Measurements from ENCODE around the gene TMEM131L. TPM values are rescaled to one million over a fixed set of nuclear protein-coding genes. Genes with fewer than 3 reads are reported as not detected.
"Not testable (repeated sequence)": the region's sequence is repeated elsewhere in the genome, so short reads cannot be mapped to it uniquely, and the experiment has no call there.

Gene TMEM131L
- total RNA-seq, 1 experiment from 2014 or later, result 14.6 TPM

DNA sequence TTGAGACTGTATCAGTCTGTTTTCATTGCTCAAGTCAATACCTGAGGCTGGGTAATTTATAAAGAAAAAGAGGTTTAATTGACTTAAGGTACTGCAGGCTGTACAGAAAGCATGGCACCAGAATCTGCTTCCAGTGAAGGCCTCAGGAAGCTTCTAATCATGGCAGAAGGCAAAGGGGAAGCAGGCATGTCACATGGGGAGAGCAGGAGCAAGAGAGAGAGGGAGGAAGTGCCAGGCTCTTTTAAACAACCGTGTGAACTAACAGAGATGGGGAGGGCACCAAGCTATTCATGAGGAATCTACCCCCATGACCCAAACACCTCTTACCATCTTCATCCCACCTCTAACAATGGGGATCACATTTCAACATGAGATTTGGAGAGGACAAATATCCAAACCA lies 7.2 kb upstream of the TMEM131L start:
- H3K4me1 Mint-ChIP-seq, result no peaks in the 10 kb centered on the region
- H3K27me3 Mint-ChIP-seq (ENCODE audit: low read depth), result no peaks in the 10 kb centered on the region
- Histone ChIP-seq H3T11ph (ENCODE audit: low read length) (no peak overlapping the region), H3K23ac (ENCODE audit: insufficient read length, low read depth, low read length) (no peak overlapping the region), H2BK5ac (ENCODE audit: insufficient read length, low read length) (no peak overlapping the region), H3K9ac (ENCODE audit: extremely low read depth, insufficient read length, low read length) (no peak overlapping the region), H2BK12ac (ENCODE audit: insufficient read length, low read depth, low read length) (no peak overlapping the region), H3K23me2 (ENCODE audit: insufficient read length, low read depth, low read length, poor library complexity, severe bottlenecking) (peaks cover 2% of the 10 kb centered on the region), H3K79me2 (ENCODE audit: insufficient read depth, low read length) (no peaks in the 10 kb centered on the region), H2AFZ (ENCODE audit: low read length) (no peak overlapping the region), H2BK120ac (ENCODE audit: low read depth, low read length, poor library complexity, severe bottlenecking) (no peak overlapping the region), H3K14ac (ENCODE audit: insufficient read depth, low read length) (no peak overlapping the region), H4K5ac (ENCODE audit: insufficient read length, low read depth, low read length) (no peak overlapping the region), H3K4ac (ENCODE audit: low read depth, low read length) (no peak overlapping the region), H2AK5ac (ENCODE audit: insufficient read length, low read length) (no peak overlapping the region), H3K18ac (ENCODE audit: insufficient read length, low read depth, low read length) (no peak overlapping the region), H3K4me1 (ENCODE audit: insufficient read depth, low read length) (no peaks in the 10 kb centered on the region), H3K9me3 (ENCODE audit: control insufficient read depth, low read depth, low read length) (no peaks in the 10 kb centered on the region), H4K91ac (ENCODE audit: insufficient read length, low read depth, low read length) (no peak overlapping the region), H3K79me1 (ENCODE audit: insufficient read depth, low read depth, low read length, poor library complexity, severe bottlenecking) (no peaks in the 10 kb centered on the region), H2BK20ac (ENCODE audit: low read depth, low read length, poor library complexity, severe bottlenecking) (no peak overlapping the region), H3K4me2 (ENCODE audit: insufficient read depth, insufficient read length, low read length) (no peak overlapping the region), H3K27me3 (ENCODE audit: insufficient read depth, low read length) (no peaks in the 10 kb centered on the region), H2BK15ac (ENCODE audit: low read depth, low read length) (no peak overlapping the region), H3K56ac (ENCODE audit: insufficient read length, low read depth, low read length) (no peak overlapping the region), H3K27ac (ENCODE audit: insufficient read length, low read depth, low read length) (no peak overlapping the region), H4K8ac (replicated peaks; ENCODE audit: insufficient read length, low read depth, low read length) (no peak overlapping the region), H4K20me1 (ENCODE audit: control insufficient read depth, insufficient read depth, insufficient read length) (no peaks in the 10 kb centered on the region)
- peaks cover 0 to 3% of the 10 kb centered on the region in 2 experiments; a peak in 2 of 5 replicates for H3K9me3 Mint-ChIP-seq
- WGBS (ENCODE audit: extremely low coverage, insufficient read length, low lambda C conversion rate), result no CpG with 5 or more reads among the region's 1 CpG
- no peak for DNase-seq
- TF ChIP-seq, protein P1, sequence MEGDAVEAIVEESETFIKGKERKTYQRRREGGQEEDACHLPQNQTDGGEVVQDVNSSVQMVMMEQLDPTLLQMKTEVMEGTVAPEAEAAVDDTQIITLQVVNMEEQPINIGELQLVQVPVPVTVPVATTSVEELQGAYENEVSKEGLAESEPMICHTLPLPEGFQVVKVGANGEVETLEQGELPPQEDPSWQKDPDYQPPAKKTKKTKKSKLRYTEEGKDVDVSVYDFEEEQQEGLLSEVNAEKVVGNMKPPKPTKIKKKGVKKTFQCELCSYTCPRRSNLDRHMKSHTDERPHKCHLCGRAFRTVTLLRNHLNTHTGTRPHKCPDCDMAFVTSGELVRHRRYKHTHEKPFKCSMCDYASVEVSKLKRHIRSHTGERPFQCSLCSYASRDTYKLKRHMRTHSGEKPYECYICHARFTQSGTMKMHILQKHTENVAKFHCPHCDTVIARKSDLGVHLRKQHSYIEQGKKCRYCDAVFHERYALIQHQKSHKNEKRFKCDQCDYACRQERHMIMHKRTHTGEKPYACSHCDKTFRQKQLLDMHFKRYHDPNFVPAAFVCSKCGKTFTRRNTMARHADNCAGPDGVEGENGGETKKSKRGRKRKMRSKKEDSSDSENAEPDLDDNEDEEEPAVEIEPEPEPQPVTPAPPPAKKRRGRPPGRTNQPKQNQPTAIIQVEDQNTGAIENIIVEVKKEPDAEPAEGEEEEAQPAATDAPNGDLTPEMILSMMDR (conservative IDR thresholded peaks at IDR 0.05), result no peak
- H3K4me3 Mint-ChIP-seq, result no peak overlapping the region
- peaks cover 0 to 4% (median 0%) of the 10 kb centered on the region in 3 experiments; a peak in 1 of 7 replicates for H3K36me3 Mint-ChIP-seq (ENCODE audit: insufficient read depth in 1 of 3, low read depth in 3 of 3)
- no peak overlapping the region for H3K27ac Mint-ChIP-seq

DNA sequence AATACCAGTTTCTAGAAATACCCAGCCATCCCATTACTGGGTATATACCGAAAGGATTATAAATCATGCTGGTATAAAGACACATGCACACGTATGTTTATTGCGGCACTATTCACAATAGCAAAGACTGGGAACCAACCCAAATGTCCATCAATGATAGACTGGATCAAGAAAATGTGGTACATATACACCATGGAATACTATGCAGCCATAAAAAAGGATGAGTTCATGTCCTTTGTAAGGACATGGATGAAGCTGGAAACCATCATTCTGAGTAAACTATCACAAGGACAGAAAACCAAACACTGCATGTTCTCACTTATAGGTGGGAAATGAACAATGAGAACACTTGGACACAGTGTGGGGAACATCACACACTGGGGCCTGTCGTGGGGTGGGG lies 4.6 kb upstream of the TMEM131L start:
- not testable (repeated sequence) for H3K27me3 ChIP-seq (ENCODE audit: insufficient read depth, low read length); H3K4me3 Mint-ChIP-seq; H3K23ac ChIP-seq (ENCODE audit: insufficient read length, low read depth, low read length); H3T11ph ChIP-seq (ENCODE audit: low read length); H2BK120ac ChIP-seq (ENCODE audit: low read depth, low read length, poor library complexity, severe bottlenecking); H3K9me3 ChIP-seq (ENCODE audit: control insufficient read depth, low read depth, low read length); H3K4ac ChIP-seq (ENCODE audit: low read depth, low read length); H3K79me1 ChIP-seq (ENCODE audit: insufficient read depth, low read depth, low read length, poor library complexity, severe bottlenecking); DNase-seq; H3K27ac ChIP-seq (ENCODE audit: insufficient read length, low read depth, low read length); H3K23me2 ChIP-seq (ENCODE audit: insufficient read length, low read depth, low read length, poor library complexity, severe bottlenecking); H3K36me3 Mint-ChIP-seq (ENCODE audit: insufficient read depth in 1 of 3, low read depth in 3 of 3); H3K79me2 ChIP-seq (ENCODE audit: insufficient read depth, low read length); H3K9me3 Mint-ChIP-seq; H3K4me1 ChIP-seq (ENCODE audit: insufficient read depth, low read length); H2BK20ac ChIP-seq (ENCODE audit: low read depth, low read length, poor library complexity, severe bottlenecking); H3K9ac ChIP-seq (ENCODE audit: extremely low read depth, insufficient read length, low read length); H4K91ac ChIP-seq (ENCODE audit: insufficient read length, low read depth, low read length); H2BK12ac ChIP-seq (ENCODE audit: insufficient read length, low read depth, low read length); H3K14ac ChIP-seq (ENCODE audit: insufficient read depth, low read length); H3K27ac Mint-ChIP-seq; H2BK5ac ChIP-seq (ENCODE audit: insufficient read length, low read length); H2AFZ ChIP-seq (ENCODE audit: low read length); H2BK15ac ChIP-seq (ENCODE audit: low read depth, low read length); H4K5ac ChIP-seq (ENCODE audit: insufficient read length, low read depth, low read length); H2AK5ac ChIP-seq (ENCODE audit: insufficient read length, low read length); H4K20me1 ChIP-seq (ENCODE audit: control insufficient read depth, insufficient read depth, insufficient read length); H3K56ac ChIP-seq (ENCODE audit: insufficient read length, low read depth, low read length); H3K4me2 ChIP-seq (ENCODE audit: insufficient read depth, insufficient read length, low read length); H3K18ac ChIP-seq (ENCODE audit: insufficient read length, low read depth, low read length); H4K8ac ChIP-seq (replicated peaks; ENCODE audit: insufficient read length, low read depth, low read length)
- no CpG with 5 or more reads among the region's 4 CpGs for WGBS (ENCODE audit: extremely low coverage, insufficient read length, low lambda C conversion rate)
- Mint-ChIP-seq H3K4me1 (peaks cover 13 to 14% of the 10 kb centered on the region in 2 experiments), H3K27me3 (ENCODE audit: low read depth) (peaks cover 13% of the 10 kb centered on the region)

All from H9 (cell line).